Smooth muscle cell (in vitro differentiated cells): ENCODE data around the gene PDILT. TPM values are rescaled to one million over a fixed set of nuclear protein-coding genes. Genes with fewer than 3 reads are reported as not detected.

Source experiments
- DNase-seq: peaks from one replicate; lab custom pipeline; 2025; ENCODE audit not compliant: unreplicated experiment; lab: John Stamatoyannopoulos, UW
- H2AFZ ChIP-seq: fragments of 200-600 bp; sonication (generic); 2 replicates; pipeline ENCODE4 v1.6.0; 2016; ENCODE audit warnings: antibody characterized with exemption, low read depth, mild to moderate bottlenecking
- H3F3A ChIP-seq: fragments of 200-600 bp; sonication (generic); 2 replicates; pipeline ENCODE4 v1.6.0; 2017; ENCODE audit warnings: antibody characterized with exemption, low read depth
- H3K27ac ChIP-seq: fragments of 200-600 bp; sonication (generic); 2 replicates; pipeline ENCODE4 v1.5.1; 2016; ENCODE audit warnings: low read depth, mild to moderate bottlenecking
- H3K27me3 ChIP-seq: fragments of 200-600 bp; sonication (generic); 2 replicates; pipeline ENCODE4 v1.6.1; 2016; ENCODE audit warnings: low read depth, mild to moderate bottlenecking
- H3K36me3 ChIP-seq: fragments of 200-600 bp; sonication (generic); 2 replicates; pipeline ENCODE4 v1.5.1; 2016; ENCODE audit warnings: low read depth
- H3K4me1 ChIP-seq: fragments of 200-600 bp; sonication (generic); 2 replicates; pipeline ENCODE4 v1.5.1; 2016; ENCODE audit warnings: low read depth
- H3K4me2 ChIP-seq: fragments of 200-600 bp; sonication (generic); 2 replicates; pipeline ENCODE4 v1.6.0; 2016; ENCODE audit warnings: mild to moderate bottlenecking
- H3K4me3 ChIP-seq: fragments of 200-600 bp; sonication (generic); 2 replicates; pipeline ENCODE4 v1.5.1; 2016; ENCODE audit warnings: mild to moderate bottlenecking
- H3K79me2 ChIP-seq: fragments of 200-600 bp; sonication (generic); 2 replicates; pipeline ENCODE4 v1.6.0; 2016; ENCODE audit warnings: low read depth, mild to moderate bottlenecking
- H3K9ac ChIP-seq: fragments of 200-600 bp; sonication (generic); 2 replicates; pipeline ENCODE4 v1.6.0; 2016; ENCODE audit warnings: low read depth
- H3K9me3 ChIP-seq: fragments of 200-600 bp; sonication (generic); replicated peaks from 2 replicates; pipeline ENCODE4 v1.5.1; 2016; ENCODE audit warnings: low read depth
- H4K20me1 ChIP-seq: fragments of 200-600 bp; sonication (generic); 2 replicates; pipeline ENCODE4 v1.6.0; 2016; ENCODE audit warnings: low read depth
- CTCF ChIP-seq: fragments of 200-600 bp; sonication (generic); IDR thresholded peaks from 2 replicates; pipeline ENCODE4 v1.5.1; 2017; ENCODE audit warnings: borderline replicate concordance, mild to moderate bottlenecking, antibody characterized with exemption; ENCODE audit not compliant: insufficient read depth, poor library complexity, severe bottlenecking
- WGBS: methylation state at CpG from one replicate; pipeline ENCODE4 v1.1.7; 2016; ENCODE audit warnings: low lambda C conversion rate; 5-methylcytosine and 5-hydroxymethylcytosine counted together
- polyA plus RNA-seq: library from polyadenylated mRNA; unstranded; fragments of >200 nt; fragmentation: Nextera tagmentation; extraction: Ambion mirVana; gene quantifications from 2 replicates; pipeline ENCODE4 v1.2.1, GENCODE V29; 2016
- total RNA-seq: library from RNA; depleted of rRNA; stranded (reverse); fragments of >200 nt; gene quantifications from 2 replicates; pipeline ENCODE4 v1.2.3, GENCODE V29; 2014

PDILT gene
- total and polyA plus RNA-seq, 2 experiments from 2014 or later = not detected

GRCh38 chr16:20317117-20317516 lies 87.4 kb downstream of the PDILT start:
- no peaks in the 10 kb centered on the region for H3K79me2 ChIP-seq
- H3K9ac ChIP-seq = no peak overlapping the region
- peaks cover 4% of the 10 kb centered on the region for H3K27me3 ChIP-seq
- no peak for DNase-seq
- no peak overlapping the region for H3K4me3 ChIP-seq
- H3F3A ChIP-seq = no peaks in the 10 kb centered on the region
- no peaks in the 10 kb centered on the region for H3K4me1 ChIP-seq
- H3K4me2 ChIP-seq = no peak overlapping the region
- no peak overlapping the region for H3K27ac ChIP-seq
- 84% methylated on average over 7 of the region's 8 CpGs for WGBS
- no peaks in the 10 kb centered on the region for H4K20me1 ChIP-seq
- H2AFZ ChIP-seq = no peak overlapping the region
- H3K9me3 ChIP-seq = no peaks in the 10 kb centered on the region
- TF ChIP-seq CTCF = no peak
- H3K36me3 ChIP-seq = no peaks in the 10 kb centered on the region

GRCh38 chr16:20316715-20317114 lies 87.8 kb downstream of the PDILT start:
- Histone ChIP-seq H3K4me2 (no peak overlapping the region), H3K79me2 (no peaks in the 10 kb centered on the region), H2AFZ (no peak overlapping the region), H3K9ac (no peak overlapping the region), H3F3A (no peaks in the 10 kb centered on the region), H3K36me3 (no peaks in the 10 kb centered on the region), H4K20me1 (no peaks in the 10 kb centered on the region), H3K9me3 (no peaks in the 10 kb centered on the region), H3K4me1 (no peaks in the 10 kb centered on the region), H3K27me3 (peaks cover 4% of the 10 kb centered on the region), H3K4me3 (no peak overlapping the region), H3K27ac (no peak overlapping the region)
- WGBS = 81% methylated on average over 4 of the region's 5 CpGs
- DNase-seq = no peak
- no peak for TF ChIP-seq CTCF

GRCh38 chr16:20315764-20316163 lies 88.8 kb downstream of the PDILT start:
- DNase-seq = no peak
- no peaks in the 10 kb centered on the region for H4K20me1 ChIP-seq
- no peaks in the 10 kb centered on the region for H3K4me1 ChIP-seq
- no peak overlapping the region for H3K4me3 ChIP-seq
- TF ChIP-seq CTCF = no peak
- no peak overlapping the region for H3K4me2 ChIP-seq
- no peaks in the 10 kb centered on the region for H3K36me3 ChIP-seq
- no peak overlapping the region for H3K9ac ChIP-seq
- no peaks in the 10 kb centered on the region for H3K9me3 ChIP-seq
- H3K27me3 ChIP-seq = peaks cover 4% of the 10 kb centered on the region
- H3K27ac ChIP-seq = no peak overlapping the region
- H2AFZ ChIP-seq = no peak overlapping the region
- H3K79me2 ChIP-seq = no peaks in the 10 kb centered on the region
- 90% methylated on average over 6 of the region's 6 CpGs for WGBS
- no peaks in the 10 kb centered on the region for H3F3A ChIP-seq

- TF ChIP-seq CTCF = no peak
- Histone ChIP-seq H3K79me2 (no peaks in the 10 kb centered on the region), H3K27ac (no peak overlapping the region), H3K4me1 (no peaks in the 10 kb centered on the region), H2AFZ (no peak overlapping the region), H3K27me3 (peaks cover 4% of the 10 kb centered on the region), H4K20me1 (no peaks in the 10 kb centered on the region), H3K4me3 (no peak overlapping the region), H3K9me3 (no peaks in the 10 kb centered on the region), H3F3A (no peaks in the 10 kb centered on the region), H3K9ac (no peak overlapping the region), H3K36me3 (no peaks in the 10 kb centered on the region), H3K4me2 (no peak overlapping the region)
- DNase-seq = no peak
- 96% methylated on average over 3 of the region's 3 CpGs for WGBS
Measured at GRCh38 chr16:20314575-20314974, 90.0 kb downstream of the PDILT start.
